ENCODE results near the gene PTPRN. TPM values are rescaled to one million over a fixed set of nuclear protein-coding genes. Genes with fewer than 3 reads are reported as not detected.

PTPRN gene
- total and polyA plus RNA-seq, 2 of the 4 experiments (the other 2 are of a cell fraction) = 5.2 to 22.0 TPM

- no peak overlapping the region for H4K5ac ChIP-seq (ENCODE audit: low read depth, low read length)
- H3K9me3 ChIP-seq (ENCODE audit: control insufficient read depth, insufficient read depth, low read length) = no peaks in the 10 kb centered on the region
- H3K27ac ChIP-seq (ENCODE audit: insufficient read depth, low read length) = no peak overlapping the region
- H3K9ac ChIP-seq (ENCODE audit: low read depth, low read length) = no peak overlapping the region
- H2BK20ac ChIP-seq (ENCODE audit: low read depth, low read length) = no peak overlapping the region
- 88% methylated on average over 3 of the region's 6 CpGs; no CpG with 5 or more reads in 1 of the 2 experiments for WGBS, 2 experiments (ENCODE audit: extremely low coverage in 2 of 2, insufficient read length in 1 of 2)
- no peak overlapping the region for H2AK9ac ChIP-seq (replicated peaks; ENCODE audit: low read depth, low read length, poor library complexity)
- H3K79me1 ChIP-seq (ENCODE audit: low read depth in 1 of 2, low read length in 2 of 2) = peaks cover 12 to 24% of the 10 kb centered on the region in 2 experiments
- TF ChIP-seq RAD21 (IDR thresholded peaks at IDR 0.05; ENCODE audit: low read length) (no peak), RFX5 (IDR thresholded peaks at IDR 0.05; ENCODE audit: low read depth, low read length) (no peak), USF2 (IDR thresholded peaks at IDR 0.05; ENCODE audit: low read depth, low read length) (no peak), CHD1 (IDR thresholded peaks at IDR 0.05; ENCODE audit: low read depth, low read length) (no peak), MAZ (IDR thresholded peaks at IDR 0.05; ENCODE audit: borderline replicate concordance, low read depth, low read length) (no peak), FOS (IDR thresholded peaks at IDR 0.05; ENCODE audit: low read depth, low read length) (no peak), RCOR1 (IDR thresholded peaks at IDR 0.05; ENCODE audit: insufficient replicate concordance, low read length) (no peak), CTCF (conservative IDR thresholded peaks at IDR 0.05; ENCODE audit: low read depth, low read length) (no peak), MXI1 (IDR thresholded peaks at IDR 0.05; ENCODE audit: borderline replicate concordance, low read depth, low read length) (no peak), MAFK (IDR thresholded peaks at IDR 0.05; ENCODE audit: low read depth, low read length) (no peak), BHLHE40 (IDR thresholded peaks at IDR 0.05; ENCODE audit: low read depth, low read length) (no peak), ELK1 (IDR thresholded peaks at IDR 0.05; ENCODE audit: borderline replicate concordance, low read depth, low read length) (no peak), POLR2A (IDR thresholded peaks at IDR 0.05; ENCODE audit: low read depth, low read length) (no peak), NFE2L2 (IDR thresholded peaks at IDR 0.05; ENCODE audit: low read depth, low read length) (no peak), SMC3 (IDR thresholded peaks at IDR 0.05; ENCODE audit: low read depth, low read length) (no peak), CEBPB (IDR thresholded peaks at IDR 0.05; ENCODE audit: low read depth, low read length) (no peak)
- 0 out of 2 replicates have a peak, but pooled peaks cover 8% of the 10 kb centered on the region for H4K20me1 ChIP-seq (ENCODE audit: insufficient read depth, low read length)
- no TSS peak for BruUV-seq (replicated peaks)
- ChIA-PET CTCF (no interaction called here), POLR2A (ENCODE audit: unreplicated experiment) (no interaction called here)
- no peak overlapping the region for H3K4me2 ChIP-seq (ENCODE audit: low read depth, low read length)
- peaks cover 36% of the 10 kb centered on the region for H3K9me1 ChIP-seq (ENCODE audit: insufficient read depth, low read length)
- H4K91ac ChIP-seq (ENCODE audit: insufficient read depth, low read depth, low read length) = no peak overlapping the region; the same call in none of the 2 replicates
- H3K56ac ChIP-seq (ENCODE audit: extremely low read depth, insufficient read depth, low read length) = no peak overlapping the region
- intact Hi-C loops (cut with micrococcal nuclease) (no loop called here), dilution Hi-C loops (cut with HindIII; ENCODE audit: low sequenced_read_pairs, unreplicated experiment) (no loop called here), in situ Hi-C loops (cut with MboI; ENCODE audit: low sequenced_read_pairs) (no loop called here)
- H3K14ac ChIP-seq (replicated peaks; ENCODE audit: low read depth, low read length) = peak overlapping the region; percentile 6; the same call in 1 of the 2 replicates
- H3K18ac ChIP-seq (ENCODE audit: low read depth, low read length) = no peak overlapping the region
- peak overlapping the region; percentile 15 for H3K4ac ChIP-seq (ENCODE audit: low read depth, low read length)
- peak overlapping the region; percentile 54; the same call in 1 of the 2 replicates for H2AK5ac ChIP-seq (ENCODE audit: low read depth, low read length)
- 0 out of 2 replicates have a peak overlapping the region, but pooled peaks have one; percentile 12 for H2BK120ac ChIP-seq (ENCODE audit: low read depth, low read length)
- H2AFZ ChIP-seq (replicated peaks; ENCODE audit: low read length, poor library complexity) = no peak overlapping the region
- no peak overlapping the region for H2BK5ac ChIP-seq (ENCODE audit: low read depth, low read length, poor library complexity, severe bottlenecking)
- H3K27me3 ChIP-seq (ENCODE audit: control insufficient read depth, insufficient read depth, low read length) = peaks cover 13% of the 10 kb centered on the region
- H2BK15ac ChIP-seq (ENCODE audit: low read depth, low read length) = 0 out of 3 replicates have a peak overlapping the region, but pooled peaks have one; percentile 33
- peaks cover 19% of the 10 kb centered on the region; the same call in 1 of the 2 replicates for H3K36me3 ChIP-seq (ENCODE audit: control insufficient read depth, insufficient read depth, low read length)
- 0 out of 2 replicates have a peak overlapping the region, but pooled peaks have one; percentile 76 for H3K23ac ChIP-seq (ENCODE audit: low read depth, low read length)
- no peak for DNase-seq
- H3K4me3 ChIP-seq (ENCODE audit: insufficient read depth, low read depth, low read length) = no peak overlapping the region
- no peak for ATAC-seq (ENCODE audit: low read depth)
- no peak overlapping the region for H4K8ac ChIP-seq (ENCODE audit: low read depth in 2 of 2, low read length in 2 of 2)
- peaks cover 41% of the 10 kb centered on the region for H3K4me1 ChIP-seq (ENCODE audit: control insufficient read depth, insufficient read depth, low read length)
Observed at GRCh38 chr2:219251656-219252055, 57.5 kb downstream of the PTPRN start.
